Measurements from ENCODE around the gene THSD7A. TPM values are rescaled to one million over a fixed set of nuclear protein-coding genes. Genes with fewer than 3 reads are reported as not detected.
A peak's percentile ranks its signal among the peaks of the same experiment; 100 is the strongest.

Gene THSD7A
- total RNA-seq, 1 donor from 2014 or later: 0.26 TPM

GRCh38 chr7:11750191-11750590 is 81.8 kb downstream of the THSD7A start:
- no peak for DNase-seq (ENCODE audit: low read depth)
- TF ChIP-seq CTCF (IDR thresholded peaks at IDR 0.05; ENCODE audit: insufficient read depth, low read length, severe bottlenecking): no peak
- Histone ChIP-seq H3K4me3 (ENCODE audit: low read depth, low read length) (no peak overlapping the region), H3K27me3 (ENCODE audit: control insufficient read depth, insufficient read depth, low read length) (no peaks in the 10 kb centered on the region), H3K36me3 (ENCODE audit: control insufficient read depth, insufficient read depth, low read length) (no peaks in the 10 kb centered on the region)
- no peak for FAIRE-seq

GRCh38 chr7:11749629-11750028 is 82.4 kb downstream of the THSD7A start:
- FAIRE-seq (peak; percentile 52), DNase-seq (ENCODE audit: low read depth) (peak; percentile 76)
- no peak for TF ChIP-seq CTCF (IDR thresholded peaks at IDR 0.05; ENCODE audit: insufficient read depth, low read length, severe bottlenecking)
- Histone ChIP-seq H3K4me3 (ENCODE audit: low read depth, low read length) (no peak overlapping the region), H3K27me3 (ENCODE audit: control insufficient read depth, insufficient read depth, low read length) (no peaks in the 10 kb centered on the region), H3K36me3 (ENCODE audit: control insufficient read depth, insufficient read depth, low read length) (no peaks in the 10 kb centered on the region)

- no peak for DNase-seq (ENCODE audit: low read depth)
- no peak for FAIRE-seq
- H3K27me3 ChIP-seq (ENCODE audit: control insufficient read depth, insufficient read depth, low read length): no peaks in the 10 kb centered on the region
- H3K4me3 ChIP-seq (ENCODE audit: low read depth, low read length): no peak overlapping the region
- TF ChIP-seq CTCF (IDR thresholded peaks at IDR 0.05; ENCODE audit: insufficient read depth, low read length, severe bottlenecking): no peak
- H3K36me3 ChIP-seq (ENCODE audit: control insufficient read depth, insufficient read depth, low read length): no peaks in the 10 kb centered on the region
These were observed 83.1 kb downstream of the THSD7A start for GRCh38 chr7:11748884-11749283.

- H3K27me3 ChIP-seq (ENCODE audit: control insufficient read depth, insufficient read depth, low read length): no peaks in the 10 kb centered on the region
- DNase-seq (ENCODE audit: low read depth): peak; percentile 76
- no peak for TF ChIP-seq CTCF (IDR thresholded peaks at IDR 0.05; ENCODE audit: insufficient read depth, low read length, severe bottlenecking)
- H3K36me3 ChIP-seq (ENCODE audit: control insufficient read depth, insufficient read depth, low read length): no peaks in the 10 kb centered on the region
- no peak overlapping the region for H3K4me3 ChIP-seq (ENCODE audit: low read depth, low read length)
- FAIRE-seq: no peak
These were observed 84.1 kb downstream of the THSD7A start for GRCh38 chr7:11747715-11748485.

- DNase-seq (ENCODE audit: low read depth): no peak
- no peak for TF ChIP-seq CTCF (IDR thresholded peaks at IDR 0.05; ENCODE audit: insufficient read depth, low read length, severe bottlenecking)
- H3K36me3 ChIP-seq (ENCODE audit: control insufficient read depth, insufficient read depth, low read length): no peaks in the 10 kb centered on the region
- H3K4me3 ChIP-seq (ENCODE audit: low read depth, low read length): no peak overlapping the region
- no peak for FAIRE-seq
- H3K27me3 ChIP-seq (ENCODE audit: control insufficient read depth, insufficient read depth, low read length): no peaks in the 10 kb centered on the region
These were observed 85.4 kb downstream of the THSD7A start for GRCh38 chr7:11746591-11746990.

- no peak overlapping the region for H3K4me3 ChIP-seq (ENCODE audit: low read depth, low read length)
- no peaks in the 10 kb centered on the region for H3K36me3 ChIP-seq (ENCODE audit: control insufficient read depth, insufficient read depth, low read length)
- DNase-seq (ENCODE audit: low read depth) (no peak), FAIRE-seq (no peak)
- TF ChIP-seq CTCF (IDR thresholded peaks at IDR 0.05; ENCODE audit: insufficient read depth, low read length, severe bottlenecking): no peak
- H3K27me3 ChIP-seq (ENCODE audit: control insufficient read depth, insufficient read depth, low read length): no peaks in the 10 kb centered on the region
These were observed 88.5 kb downstream of the THSD7A start for GRCh38 chr7:11743548-11743947.

All from bronchial epithelial cell (primary cell).